ENCODE results near the gene TACC2. TPM values are rescaled to one million over a fixed set of nuclear protein-coding genes. Genes with fewer than 3 reads are reported as not detected.

Gene TACC2
- total RNA-seq, 4 donors from 2014 or later = 206 to 606 (median 261) TPM

- DNase-seq (ENCODE audit: low spot score in 2 of 2) = no peak
- no peak for TF ChIP-seq EP300 (IDR thresholded peaks at IDR 0.05)
- no peak for TF ChIP-seq CTCF (IDR thresholded peaks at IDR 0.05)
- no peak for TF ChIP-seq POLR2AphosphoS5 (IDR thresholded peaks at IDR 0.05)
- TF ChIP-seq POLR2A (IDR thresholded peaks at IDR 0.05) = no peak
- Histone ChIP-seq H3K36me3 (peaks cover 5% of the 10 kb centered on the region), H3K4me1 (peaks cover 24% of the 10 kb centered on the region), H3K4me3 (no peak overlapping the region), H3K9me3 (no peaks in the 10 kb centered on the region), H3K27ac (no peak overlapping the region), H3K27me3 (no peaks in the 10 kb centered on the region)
- 94% methylated on average over 4 of the region's 4 CpGs for WGBS
Observed at GRCh38 chr10:122185643-122186042, 196.7 kb downstream of the TACC2 start.

- H3K27me3 ChIP-seq = no peaks in the 10 kb centered on the region
- no peak for TF ChIP-seq CTCF (IDR thresholded peaks at IDR 0.05)
- TF ChIP-seq POLR2A (IDR thresholded peaks at IDR 0.05) = no peak
- no peak for TF ChIP-seq POLR2AphosphoS5 (IDR thresholded peaks at IDR 0.05)
- no peak for TF ChIP-seq EP300 (IDR thresholded peaks at IDR 0.05)
- no peak for DNase-seq (ENCODE audit: low spot score in 2 of 2)
- WGBS = 81% methylated on average over 19 of the region's 19 CpGs
- H3K9me3 ChIP-seq = no peaks in the 10 kb centered on the region
- H3K36me3 ChIP-seq = peaks cover 5% of the 10 kb centered on the region
- peaks cover 18% of the 10 kb centered on the region for H3K4me1 ChIP-seq
- H3K4me3 ChIP-seq = no peak overlapping the region
- no peak overlapping the region for H3K27ac ChIP-seq
Observed at GRCh38 chr10:122186816-122187810, 198.2 kb downstream of the TACC2 start.

- no peaks in the 10 kb centered on the region for H3K9me3 ChIP-seq
- no peaks in the 10 kb centered on the region for H3K27me3 ChIP-seq
- 73% methylated on average over 9 of the region's 11 CpGs for WGBS
- no peak for TF ChIP-seq EP300 (IDR thresholded peaks at IDR 0.05)
- no peak for TF ChIP-seq POLR2A (IDR thresholded peaks at IDR 0.05)
- TF ChIP-seq POLR2AphosphoS5 (IDR thresholded peaks at IDR 0.05) = no peak
- no peak for TF ChIP-seq CTCF (IDR thresholded peaks at IDR 0.05)
- H3K4me3 ChIP-seq = no peak overlapping the region
- H3K27ac ChIP-seq = peak overlapping the region; percentile 3
- H3K4me1 ChIP-seq = peaks cover 2% of the 10 kb centered on the region
- H3K36me3 ChIP-seq = peaks cover 5% of the 10 kb centered on the region
- no peak for DNase-seq (ENCODE audit: low spot score in 2 of 2)
Observed at GRCh38 chr10:122188706-122189105, 199.7 kb downstream of the TACC2 start.

- H3K27me3 ChIP-seq = no peaks in the 10 kb centered on the region
- H3K9me3 ChIP-seq = no peaks in the 10 kb centered on the region
- H3K4me1 ChIP-seq = no peaks in the 10 kb centered on the region
- WGBS = 83% methylated on average over 5 of the region's 5 CpGs
- TF ChIP-seq POLR2AphosphoS5 (IDR thresholded peaks at IDR 0.05) (no peak), CTCF (IDR thresholded peaks at IDR 0.05) (no peak), EP300 (IDR thresholded peaks at IDR 0.05) (no peak), POLR2A (IDR thresholded peaks at IDR 0.05) (no peak)
- H3K4me3 ChIP-seq = no peak overlapping the region
- H3K27ac ChIP-seq = no peak overlapping the region
- peaks cover 5% of the 10 kb centered on the region for H3K36me3 ChIP-seq
- DNase-seq (ENCODE audit: low spot score in 2 of 2) = no peak
Observed at GRCh38 chr10:122189185-122189584, 200.2 kb downstream of the TACC2 start.

- 87% methylated on average over 19 of the region's 19 CpGs for WGBS
- TF ChIP-seq POLR2A (IDR thresholded peaks at IDR 0.05) = no peak
- TF ChIP-seq EP300 (IDR thresholded peaks at IDR 0.05) = no peak
- no peak for TF ChIP-seq POLR2AphosphoS5 (IDR thresholded peaks at IDR 0.05)
- TF ChIP-seq CTCF (IDR thresholded peaks at IDR 0.05) = no peak
- Histone ChIP-seq H3K27me3 (no peaks in the 10 kb centered on the region), H3K4me1 (no peaks in the 10 kb centered on the region), H3K36me3 (peaks cover 10% of the 10 kb centered on the region), H3K27ac (no peak overlapping the region), H3K4me3 (no peak overlapping the region), H3K9me3 (no peaks in the 10 kb centered on the region)
- DNase-seq (ENCODE audit: low spot score in 2 of 2) = no peak
Observed at GRCh38 chr10:122190176-122190943, 201.4 kb downstream of the TACC2 start.

Data from suprapubic skin (tissue), 4 donors.